HepG2 (cell line): Measurements from ENCODE around the gene TMC2. TPM values are rescaled to one million over a fixed set of nuclear protein-coding genes. Genes with fewer than 3 reads are reported as not detected.
A peak's percentile ranks its signal among the peaks of the same experiment; 100 is the strongest.

Experiments
- ATF7-NPFF ChIP-seq: sonication (generic); formaldehyde crosslinking; IDR thresholded peaks from 2 replicates; pipeline ENCODE4 v1.8.1; 2023; ENCODE audit warnings: mild to moderate bottlenecking, low read depth, missing genetic modification reagents, moderate library complexity
- ATRX ChIP-seq: sonication (generic); formaldehyde crosslinking; IDR thresholded peaks from 2 replicates; pipeline ENCODE4 v1.4.0; 2020; ENCODE audit warnings: missing genetic modification reagents, borderline replicate concordance
- CENPT ChIP-seq: sonication (generic); formaldehyde crosslinking; IDR thresholded peaks from 2 replicates; pipeline ENCODE4 v1.8.0; 2022; ENCODE audit warnings: low read depth, mild to moderate bottlenecking, moderate library complexity, missing genetic modification reagents
- CERS6 ChIP-seq: sonication (generic); formaldehyde crosslinking; IDR thresholded peaks from 2 replicates; pipeline ENCODE4 v1.5.0; 2020; ENCODE audit warnings: missing genetic modification reagents
- DBP ChIP-seq: sonication (generic); formaldehyde crosslinking; IDR thresholded peaks from 2 replicates; pipeline ENCODE4 v1.4.0; 2020; ENCODE audit warnings: missing genetic modification reagents; ENCODE audit errors: not compliant biosample characterization
- IRF2 ChIP-seq: IDR thresholded peaks from 2 replicates; pipeline ENCODE4 v1.6.1; 2018; ENCODE audit warnings: missing genetic modification reagents, missing compliant biosample characterization
- KDM4B ChIP-seq: sonication (generic); formaldehyde crosslinking; IDR thresholded peaks from 2 replicates; pipeline ENCODE4 v1.4.0; 2020; ENCODE audit warnings: missing genetic modification reagents
- MED1 ChIP-seq: sonication (generic); formaldehyde crosslinking; IDR thresholded peaks from 2 replicates; pipeline ENCODE4 v1.4.0; 2020; ENCODE audit warnings: missing genetic modification reagents
- NAIF1 ChIP-seq: sonication (generic); formaldehyde crosslinking; IDR thresholded peaks from 2 replicates; pipeline ENCODE4 v1.5.0; 2020; ENCODE audit warnings: mild to moderate bottlenecking, missing genetic modification reagents, borderline replicate concordance
- NBN ChIP-seq: fragments of 450-650 bp; conservative IDR thresholded peaks from 2 replicates; pipeline ENCODE4 v1.6.1; 2017
- RBAK ChIP-seq: sonication (generic); formaldehyde crosslinking; IDR thresholded peaks from 2 replicates; pipeline ENCODE4 v1.5.1; 2020; ENCODE audit warnings: mild to moderate bottlenecking, missing genetic modification reagents
- SKI ChIP-seq: fragments of 450-650 bp; IDR thresholded peaks from one replicate; pipeline ENCODE4 v1.6.1; 2018; ENCODE audit warnings: mild to moderate bottlenecking; ENCODE audit not compliant: partially characterized antibody
- ZBTB10 ChIP-seq: sonication (generic); formaldehyde crosslinking; IDR thresholded peaks from 2 replicates; pipeline ENCODE4 v1.4.0; 2020; ENCODE audit warnings: missing genetic modification reagents, borderline replicate concordance
- ZBTB3 ChIP-seq: sonication (generic); formaldehyde crosslinking; IDR thresholded peaks from 2 replicates; pipeline ENCODE4 v1.4.0; 2020; ENCODE audit warnings: low read depth, mild to moderate bottlenecking, moderate library complexity, missing genetic modification reagents, borderline replicate concordance
- ZNF672 ChIP-seq: sonication (generic); formaldehyde crosslinking; IDR thresholded peaks from 2 replicates; pipeline ENCODE4 v1.8.1; 2022; ENCODE audit warnings: missing genetic modification reagents
- ZNF713 ChIP-seq: sonication (generic); formaldehyde crosslinking; IDR thresholded peaks from 2 replicates; pipeline ENCODE4 v1.4.0; 2020; ENCODE audit warnings: mild to moderate bottlenecking, missing genetic modification reagents
- ZNF749 ChIP-seq: sonication (generic); formaldehyde crosslinking; IDR thresholded peaks from 2 replicates; pipeline ENCODE4 v1.8.0; 2022; ENCODE audit warnings: mild to moderate bottlenecking, missing genetic modification reagents, moderate library complexity, borderline replicate concordance
- polyA plus RNA-seq, 8 experiments: library from polyadenylated mRNA; depleted of rRNA in 3 of 8; stranded (reverse) in 7 of 8; unstranded in 1 of 8; fragments of >200 nt; fragmentation: Illumina TruSeq in 4 of 8; extraction: Trizol in 4 of 8; gene quantifications; 2 replicates each; pipeline versions ENCODE4 v1.2.1 to v1.2.3, GENCODE V29; 2011 to 2016; ENCODE audit warnings: low read depth in 4 of 8, missing spikeins in 1 of 8, mixed read lengths in 1 of 8; ENCODE audit not compliant: insufficient read depth in 1 of 8
- total RNA-seq, 5 experiments: library from RNA; depleted of rRNA; stranded (reverse); fragments of >200 nt; fragmentation: Illumina TruSeq; extraction: Trizol; gene quantifications; 2 replicates each; pipeline ENCODE4 v1.2.3, GENCODE V29; 2016; ENCODE audit warnings: low read depth in 1 of 5

The TMC2 gene
- total and polyA plus RNA-seq, 2 of the 13 experiments (the other 11 are each of a cell fraction or from before 2014, with no cell fraction given), result not detected

GRCh38 chr20:2663887-2664719, 127.7 kb downstream of the TMC2 start, which contains the start of gene IDH3B (continued):
- TF ChIP-seq DBP (CRISPR knock-in tag) (peak; percentile 75), NBN (no peak), ZNF713 (CRISPR knock-in tag) (no peak), KDM4B (CRISPR knock-in tag) (peak; percentile 92; the same call in 1 of the 2 replicates), ZBTB10 (CRISPR knock-in tag) (0 out of 2 replicates have a peak, but pooled peaks have one; percentile 26), SKI (no peak), ATF7-NPFF (CRISPR knock-in tag) (peak; percentile 96), ATRX (CRISPR knock-in tag) (no peak), ZBTB3 (CRISPR knock-in tag) (peak; percentile 87), ZNF672 (CRISPR knock-in tag) (no peak), MED1 (CRISPR knock-in tag) (peak; percentile 88), IRF2 (peak; percentile 99), CERS6 (CRISPR knock-in tag) (no peak), RBAK (CRISPR knock-in tag) (0 out of 2 replicates have a peak, but pooled peaks have one; percentile 33), CENPT (CRISPR knock-in tag) (0 out of 2 replicates have a peak, but pooled peaks have one; percentile 60), ZNF749 (CRISPR knock-in tag) (peak; percentile 85; the same call in 1 of the 2 replicates), NAIF1 (CRISPR knock-in tag) (peak; percentile 73; the same call in 1 of the 2 replicates)
